GM12878 (cell line): ENCODE results near the gene RCN1. TPM values are rescaled to one million over a fixed set of nuclear protein-coding genes. Genes with fewer than 3 reads are reported as not detected.

Experiments used
- EGR1 ChIP-seq, 2 experiments: IDR thresholded peaks; 1 replicate in 1 of 2; 2 replicates in 1 of 2; pipeline ENCODE4 v1.6.1; 2011 to 2012; ENCODE audit warnings: low read depth in 2 of 2, low read length in 2 of 2, borderline replicate concordance in 1 of 2, mild to moderate bottlenecking in 1 of 2, moderate library complexity in 1 of 2
- ELK1 ChIP-seq: IDR thresholded peaks from 2 replicates; pipeline ENCODE4 v1.6.1; 2012; ENCODE audit warnings: low read depth, low read length, improper control_type of control experiment
- ETV6 ChIP-seq, 2 experiments: fragments of 450-650 bp in 1 of 2; IDR thresholded peaks in 1 of 2; conservative IDR thresholded peaks in 1 of 2; 2 replicates each; pipeline ENCODE4 v1.6.1; 2014; ENCODE audit warnings: antibody characterized with exemption in 1 of 2, borderline replicate concordance in 1 of 2, low read depth in 1 of 2, mild to moderate bottlenecking in 1 of 2, moderate library complexity in 1 of 2
- FOXM1 ChIP-seq: IDR thresholded peaks from 2 replicates; pipeline ENCODE4 v1.6.1; 2012; ENCODE audit warnings: low read depth, mild to moderate bottlenecking, inconsistent platforms, low read length, moderate library complexity
- JUNB ChIP-seq: IDR thresholded peaks from 2 replicates; pipeline ENCODE4 v1.6.1; 2016; ENCODE audit warnings: antibody characterized with exemption, mild to moderate bottlenecking
- LARP7 ChIP-seq: fragments of 450-650 bp; IDR thresholded peaks from 2 replicates; pipeline ENCODE4 v1.6.1; 2017; ENCODE audit warnings: mild to moderate bottlenecking
- RAD51 ChIP-seq: fragments of 450-650 bp; IDR thresholded peaks from 2 replicates; pipeline ENCODE4 v1.6.1; 2016; ENCODE audit warnings: moderate library complexity, mild to moderate bottlenecking, inconsistent platforms
- SKIL ChIP-seq: fragments of 450-650 bp; IDR thresholded peaks from 2 replicates; pipeline ENCODE4 v1.6.1; 2017; ENCODE audit warnings: mild to moderate bottlenecking, low read depth, inconsistent platforms; ENCODE audit not compliant: poor library complexity, severe bottlenecking
- SMARCA5 ChIP-seq: fragments of 450-650 bp; IDR thresholded peaks from 2 replicates; pipeline ENCODE4 v1.6.1; 2017; ENCODE audit warnings: mild to moderate bottlenecking
- USF2 ChIP-seq: IDR thresholded peaks from 2 replicates; pipeline ENCODE4 v1.6.1; 2011; ENCODE audit warnings: low read depth, low read length, improper control_type of control experiment, borderline replicate concordance
- polyA plus RNA-seq, 11 experiments: library from polyadenylated mRNA; depleted of rRNA in 4 of 11; unstranded in 6 of 11; stranded (reverse) in 5 of 11; fragments of >200 nt; fragmentation: Nextera tagmentation in 4 of 11; fragmentation: Illumina TruSeq in 1 of 11; extraction: Ambion mirVana in 4 of 11; extraction: Trizol in 1 of 11; gene quantifications; 1 replicate in 1 of 11; 2 replicates in 10 of 11; pipeline versions ENCODE4 v1.2.1 to v1.2.3, GENCODE V29; 2011 to 2016; ENCODE audit warnings: inconsistent platforms in 2 of 11, missing spikeins in 2 of 11, low read depth in 1 of 11
- total RNA-seq, 4 experiments: library from RNA; depleted of rRNA in 3 of 4; stranded (reverse); fragments of >200 nt in 3 of 4; fragmentation: Illumina TruSeq in 1 of 4; extraction: Trizol in 1 of 4; gene quantifications; 2 replicates each; pipeline versions ENCODE4 v1.2.1 to v1.2.3, GENCODE V29; 2013 to 2021

RCN1 gene
- total and polyA plus RNA-seq, 10 of the 15 experiments (the other 5 are each of a cell fraction or from before 2014, with no cell fraction given) = 17.6 to 76.7 (median 56.4) TPM

DNA sequence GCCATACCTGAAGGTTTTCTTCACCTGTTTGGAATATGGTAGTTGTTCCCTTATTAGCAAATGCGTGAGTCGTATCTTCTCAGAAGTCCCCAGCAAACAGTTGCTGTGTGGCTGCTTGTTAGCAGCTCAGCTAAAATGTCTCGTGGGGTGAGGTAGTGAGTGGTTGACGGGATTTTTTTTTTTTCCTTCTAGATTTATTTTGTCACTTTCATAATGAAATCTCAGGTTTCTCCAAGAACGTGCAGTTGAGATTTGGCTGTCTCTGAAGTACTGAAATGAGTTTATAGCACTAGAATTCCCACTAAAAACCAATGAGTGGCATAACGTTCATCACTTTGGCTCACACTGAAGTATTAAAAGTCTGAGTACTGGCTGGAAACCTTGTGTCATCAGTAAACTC lies 16.8 kb downstream of the RCN1 start (continued):
- no peak for TF ChIP-seq USF2
- no peak for TF ChIP-seq ETV6 (conservative IDR thresholded peaks at IDR 0.05 in 1 of 2, IDR thresholded peaks at IDR 0.05 in 1 of 2; ENCODE audit: borderline replicate concordance in 1 of 2, low read depth in 1 of 2)
- TF ChIP-seq ELK1 = no peak
- TF ChIP-seq FOXM1 = peak; percentile 79; the same call in 1 of the 2 replicates
- TF ChIP-seq LARP7 = no peak
- TF ChIP-seq SMARCA5 = no peak
- TF ChIP-seq SKIL = no peak
- TF ChIP-seq EGR1 (IDR thresholded peaks at IDR 0.05; ENCODE audit: borderline replicate concordance in 1 of 2, low read depth in 2 of 2, low read length in 2 of 2) = no peak
- TF ChIP-seq JUNB = peak; percentile 63
- no peak for TF ChIP-seq RAD51
